OCI-LY3 (cell line): ENCODE measurements around the gene NUCKS1.

Experiments
- H2AFZ ChIP-seq: fragments of 200-600, 300-600 bp; shearing (Covaris generic); 2 replicates; pipeline ENCODE4 v1.6.0; 2014; ENCODE audit warnings: antibody characterized with exemption, low read depth, low read length
- H3K27ac ChIP-seq: fragments of 200-600, 300-600 bp; sonication (generic); 2 replicates; pipeline ENCODE4 v1.5.1; 2014; ENCODE audit warnings: mild to moderate bottlenecking, low read length, moderate library complexity, mixed read lengths
- H3K27me3 ChIP-seq: fragments of 200-600, 300-600 bp; sonication (generic); 2 replicates; pipeline ENCODE4 v1.6.1; 2014; ENCODE audit warnings: low read depth, low read length, mixed read lengths
- H3K36me3 ChIP-seq: fragments of 200-600, 300-600 bp; sonication (generic); replicated peaks from 2 replicates; pipeline ENCODE3; 2014; ENCODE audit warnings: low read depth, low read length, mixed read lengths
- H3K4me1 ChIP-seq: fragments of 300-600, 200-600 bp; sonication (generic); 2 replicates; pipeline ENCODE4 v1.6.1; 2014; ENCODE audit warnings: low read length, mixed read lengths
- H3K4me2 ChIP-seq: fragments of 200-600, 300-600 bp; sonication (generic); 2 replicates; pipeline ENCODE4 v1.6.1; 2014; ENCODE audit warnings: low read length, mixed read lengths
- H3K4me3 ChIP-seq: fragments of 300-600, 200-600 bp; sonication (generic); 2 replicates; pipeline ENCODE4 v1.5.1; 2014; ENCODE audit warnings: antibody characterized with exemption, mild to moderate bottlenecking, low read length, moderate library complexity
- H3K79me2 ChIP-seq: fragments of 300-600, 200-600 bp; shearing (Covaris generic); 2 replicates; pipeline ENCODE4 v1.6.1; 2014; ENCODE audit warnings: mild to moderate bottlenecking, low read length, mixed read lengths
- H3K9ac ChIP-seq: fragments of 300-600, 200-600 bp; shearing (Covaris generic); 2 replicates; pipeline ENCODE4 v1.6.0; 2014; ENCODE audit warnings: mild to moderate bottlenecking, low read length, moderate library complexity
- H3K9me3 ChIP-seq: fragments of 200-600, 300-600 bp; shearing (Covaris generic); 2 replicates; pipeline ENCODE4 v1.6.1; 2014; ENCODE audit warnings: low read length, mixed read lengths; ENCODE audit not compliant: insufficient read depth
- H4K20me1 ChIP-seq: fragments of 200-600, 300-600 bp; sonication (generic); 2 replicates; pipeline ENCODE4 v1.6.1; 2016; ENCODE audit warnings: low read length, mixed read lengths; ENCODE audit not compliant: insufficient read depth
- EZH2phosphoT487 ChIP-seq: fragments of 200-600 bp; shearing (Covaris generic); IDR thresholded peaks from 2 replicates; pipeline ENCODE4 v1.6.1; 2018; ENCODE audit warnings: antibody characterized with exemption, mixed run types, low read depth
- TF ChIP-seq, protein P1 (sequence below): fragments of 200-600, 300-600 bp; sonication (generic); IDR thresholded peaks from 2 replicates; pipeline ENCODE4 v1.5.1; 2014; ENCODE audit warnings: antibody characterized with exemption, low read length, low read depth

The NUCKS1 gene

DNA sequence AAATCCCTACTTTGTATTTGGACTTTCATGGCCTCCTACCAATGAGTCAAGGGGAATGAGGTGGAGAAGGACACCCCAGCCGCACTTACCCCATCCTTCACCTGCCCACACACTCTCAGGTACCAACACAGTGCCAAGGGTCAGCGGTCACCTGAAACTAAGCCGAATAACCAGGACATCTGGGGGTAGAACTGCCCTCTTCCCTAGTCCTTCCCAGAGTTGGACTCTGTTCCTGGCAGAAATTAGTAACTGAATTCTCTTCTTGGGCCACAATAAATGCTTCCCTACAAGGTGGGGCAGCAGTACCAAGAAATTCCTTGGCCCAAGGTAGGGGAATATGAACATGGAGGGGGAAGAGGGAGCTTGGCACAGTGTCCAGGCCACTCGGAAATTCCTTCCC lies 77.0 kb downstream of the NUCKS1 start:
- Histone ChIP-seq H3K4me2 (no peak overlapping the region), H3K79me2 (peaks cover 33% of the 10 kb centered on the region), H3K36me3 (no peaks in the 10 kb centered on the region), H3K27ac (no peak overlapping the region), H3K27me3 (no peaks in the 10 kb centered on the region), H3K4me3 (no peak overlapping the region), H3K9me3 (no peaks in the 10 kb centered on the region), H2AFZ (no peak overlapping the region), H3K4me1 (peaks cover 52% of the 10 kb centered on the region), H3K9ac (no peak overlapping the region), H4K20me1 (no peaks in the 10 kb centered on the region)
- TF ChIP-seq, protein P1, sequence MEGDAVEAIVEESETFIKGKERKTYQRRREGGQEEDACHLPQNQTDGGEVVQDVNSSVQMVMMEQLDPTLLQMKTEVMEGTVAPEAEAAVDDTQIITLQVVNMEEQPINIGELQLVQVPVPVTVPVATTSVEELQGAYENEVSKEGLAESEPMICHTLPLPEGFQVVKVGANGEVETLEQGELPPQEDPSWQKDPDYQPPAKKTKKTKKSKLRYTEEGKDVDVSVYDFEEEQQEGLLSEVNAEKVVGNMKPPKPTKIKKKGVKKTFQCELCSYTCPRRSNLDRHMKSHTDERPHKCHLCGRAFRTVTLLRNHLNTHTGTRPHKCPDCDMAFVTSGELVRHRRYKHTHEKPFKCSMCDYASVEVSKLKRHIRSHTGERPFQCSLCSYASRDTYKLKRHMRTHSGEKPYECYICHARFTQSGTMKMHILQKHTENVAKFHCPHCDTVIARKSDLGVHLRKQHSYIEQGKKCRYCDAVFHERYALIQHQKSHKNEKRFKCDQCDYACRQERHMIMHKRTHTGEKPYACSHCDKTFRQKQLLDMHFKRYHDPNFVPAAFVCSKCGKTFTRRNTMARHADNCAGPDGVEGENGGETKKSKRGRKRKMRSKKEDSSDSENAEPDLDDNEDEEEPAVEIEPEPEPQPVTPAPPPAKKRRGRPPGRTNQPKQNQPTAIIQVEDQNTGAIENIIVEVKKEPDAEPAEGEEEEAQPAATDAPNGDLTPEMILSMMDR: no peak
- TF ChIP-seq EZH2phosphoT487: no peak

DNA sequence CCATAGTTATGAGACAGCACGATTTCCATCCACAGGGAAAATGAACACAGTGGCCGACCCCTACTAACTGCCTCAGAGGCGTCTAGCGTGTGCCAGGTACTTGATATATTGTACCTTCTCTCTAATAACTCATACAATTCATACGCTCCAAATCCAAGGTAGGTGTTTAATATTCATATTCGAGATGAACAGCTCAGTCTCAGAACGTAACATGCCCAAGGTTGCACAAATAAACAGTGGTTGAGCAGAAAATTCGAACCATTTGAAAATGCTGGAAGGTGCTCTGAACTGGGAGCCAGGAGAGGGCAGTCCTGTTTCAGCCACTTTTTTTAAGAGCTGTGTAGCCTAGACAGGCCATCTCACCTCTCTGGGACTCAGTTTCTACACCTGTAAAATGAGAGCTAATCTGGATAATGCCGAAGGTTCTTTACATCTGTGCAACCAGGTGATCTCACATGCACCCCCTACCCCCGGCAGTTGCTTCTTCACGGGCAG lies 77.5 kb downstream of the NUCKS1 start:
- no peaks in the 10 kb centered on the region for H4K20me1 ChIP-seq
- TF ChIP-seq, protein P1: no peak; the same call in none of the 2 replicates
- no peak for TF ChIP-seq EZH2phosphoT487
- H3K4me2 ChIP-seq: peak overlapping the region; percentile 94
- no peaks in the 10 kb centered on the region for H3K27me3 ChIP-seq
- no peaks in the 10 kb centered on the region for H3K36me3 ChIP-seq
- peaks cover 56% of the 10 kb centered on the region for H3K4me1 ChIP-seq
- H3K9me3 ChIP-seq: no peaks in the 10 kb centered on the region
- H3K9ac ChIP-seq: no peak overlapping the region
- H3K27ac ChIP-seq: no peak overlapping the region
- peaks cover 38% of the 10 kb centered on the region for H3K79me2 ChIP-seq
- H3K4me3 ChIP-seq: no peak overlapping the region
- no peak overlapping the region for H2AFZ ChIP-seq

DNA sequence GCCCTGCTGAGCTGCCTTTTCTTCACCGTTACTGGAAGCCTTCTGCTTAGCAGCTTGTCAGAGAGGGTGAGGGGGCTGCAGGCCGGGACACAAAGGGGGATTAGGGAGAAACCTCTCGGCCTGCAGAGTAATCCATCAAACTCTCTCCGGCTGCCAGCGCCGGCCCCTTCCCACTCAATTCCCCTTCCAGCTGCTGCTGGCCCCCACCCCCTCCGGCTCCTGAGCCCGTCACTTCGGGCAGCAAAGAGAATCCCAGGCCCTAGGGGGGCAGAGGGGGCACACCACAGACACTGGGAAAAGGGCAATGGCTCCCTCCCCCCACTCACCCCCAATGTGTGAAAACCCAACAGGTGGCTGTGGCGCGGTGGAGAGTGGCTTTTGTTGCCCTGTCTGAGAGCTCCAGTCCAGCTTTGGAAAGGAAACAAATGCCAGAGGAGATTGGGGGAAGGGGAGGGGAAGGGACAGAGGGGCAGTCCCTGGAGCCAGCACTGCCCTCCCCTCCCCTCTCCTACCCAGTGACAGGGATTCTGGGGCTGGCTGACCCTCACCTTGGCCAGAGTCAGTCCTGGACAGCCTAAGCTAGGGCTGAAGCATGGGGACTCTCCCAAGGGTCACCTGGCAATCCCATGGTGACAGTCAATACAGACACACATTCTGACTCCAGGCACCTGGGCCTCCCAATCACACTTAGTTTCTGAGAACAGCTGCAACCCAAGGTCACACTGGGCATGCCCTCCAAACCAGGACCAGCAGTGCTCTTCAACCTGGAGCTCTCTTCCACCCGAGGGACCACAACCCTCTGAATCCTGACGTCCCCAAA lies 79.2 kb downstream of the NUCKS1 start:
- peaks cover 66% of the 10 kb centered on the region for H3K4me1 ChIP-seq
- H4K20me1 ChIP-seq: no peaks in the 10 kb centered on the region
- TF ChIP-seq EZH2phosphoT487: no peak
- TF ChIP-seq, protein P1: no peak
- no peaks in the 10 kb centered on the region for H3K36me3 ChIP-seq
- H3K4me3 ChIP-seq: peak overlapping the region; percentile 74
- H3K9ac ChIP-seq: peak overlapping the region; percentile 74
- H3K9me3 ChIP-seq: no peaks in the 10 kb centered on the region
- H3K79me2 ChIP-seq: peaks cover 44% of the 10 kb centered on the region
- H3K27me3 ChIP-seq: no peaks in the 10 kb centered on the region
- H3K4me2 ChIP-seq: peak overlapping the region; percentile 94
- H2AFZ ChIP-seq: no peak overlapping the region
- peak overlapping the region; percentile 87 for H3K27ac ChIP-seq

DNA sequence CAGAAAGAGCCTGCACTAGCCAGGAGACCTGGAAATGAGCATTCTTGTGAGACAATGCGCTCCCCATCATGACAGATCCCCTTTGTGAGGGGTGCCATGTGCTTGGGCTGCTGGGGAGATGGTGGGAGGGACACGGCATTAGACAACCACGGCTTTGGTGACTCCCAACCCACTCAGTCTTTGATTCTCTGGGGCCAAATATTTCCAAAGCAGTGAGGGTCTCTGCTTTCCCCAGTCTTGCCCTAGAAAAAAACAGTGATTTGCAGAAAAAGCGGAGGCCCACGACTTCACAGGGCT lies 79.9 kb downstream of the NUCKS1 start:
- peaks cover 48% of the 10 kb centered on the region for H3K79me2 ChIP-seq
- peak overlapping the region; percentile 74 for H3K9ac ChIP-seq
- no peaks in the 10 kb centered on the region for H3K36me3 ChIP-seq
- peak overlapping the region; percentile 87 for H3K27ac ChIP-seq
- peak overlapping the region; percentile 94 for H3K4me2 ChIP-seq
- no peak overlapping the region for H2AFZ ChIP-seq
- no peaks in the 10 kb centered on the region for H4K20me1 ChIP-seq
- H3K27me3 ChIP-seq: no peaks in the 10 kb centered on the region
- TF ChIP-seq EZH2phosphoT487: no peak
- TF ChIP-seq, protein P1: no peak
- H3K9me3 ChIP-seq: no peaks in the 10 kb centered on the region
- peaks cover 74% of the 10 kb centered on the region for H3K4me1 ChIP-seq
- peak overlapping the region; percentile 74 for H3K4me3 ChIP-seq
